NCI-H146 treated with DMSO at 0.1 percent for 48 hours (cell line): ENCODE data around the gene ASB18.

Experiments
- DNase-seq: peaks from one replicate; lab custom pipeline; 2025; ENCODE audit not compliant: unreplicated experiment; lab: John Stamatoyannopoulos, UW

Gene ASB18

DNA sequence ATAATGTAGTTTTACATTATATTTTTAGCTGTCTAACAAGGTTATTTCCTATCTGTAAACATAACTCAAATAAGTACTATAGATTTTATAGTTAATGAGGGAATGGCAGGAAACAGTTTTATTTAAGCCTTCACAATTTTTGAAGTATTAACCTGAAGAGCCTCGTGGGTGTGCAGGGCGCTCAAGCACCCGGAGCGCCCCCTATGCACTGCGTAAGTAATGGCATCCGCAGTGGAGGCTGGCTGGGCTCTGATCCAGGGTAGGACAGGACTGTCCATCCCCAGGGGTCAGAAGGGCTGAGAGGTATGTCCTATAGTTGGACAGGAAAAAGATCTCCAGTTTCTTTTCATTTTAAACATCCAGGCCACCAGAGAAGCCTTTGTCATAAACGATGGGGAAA, 87.8 kb downstream of the ASB18 start:
- DNase-seq: no peak

DNA sequence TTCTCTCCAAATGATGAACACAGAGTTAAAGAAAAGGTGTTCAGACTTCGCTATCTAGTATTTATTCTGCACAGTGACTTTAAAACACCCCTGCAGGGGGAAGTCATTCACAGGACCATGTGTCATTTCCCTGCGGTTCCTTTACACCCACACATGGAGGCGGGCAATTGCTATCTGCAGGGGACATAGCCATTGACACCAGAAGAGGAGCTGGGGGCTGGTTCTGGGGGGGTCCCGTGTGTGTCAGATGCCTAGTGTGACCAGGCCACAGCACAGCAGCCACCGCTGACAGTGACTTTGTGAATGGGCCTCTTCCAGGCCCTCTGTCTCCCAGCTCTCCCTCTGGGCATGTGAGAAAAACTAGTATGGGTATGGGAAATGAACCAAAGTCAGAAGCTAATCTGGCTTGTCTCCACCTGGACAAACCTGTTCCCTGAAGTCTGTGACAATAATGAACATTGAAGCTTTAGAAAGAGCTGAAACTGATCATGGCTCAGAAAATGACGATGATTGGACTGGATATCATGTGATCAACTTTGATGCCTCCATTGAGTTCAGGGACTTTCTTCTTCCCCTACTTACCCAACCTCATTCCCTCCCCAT, 88.6 kb downstream of the ASB18 start:
- no peak for DNase-seq

DNA sequence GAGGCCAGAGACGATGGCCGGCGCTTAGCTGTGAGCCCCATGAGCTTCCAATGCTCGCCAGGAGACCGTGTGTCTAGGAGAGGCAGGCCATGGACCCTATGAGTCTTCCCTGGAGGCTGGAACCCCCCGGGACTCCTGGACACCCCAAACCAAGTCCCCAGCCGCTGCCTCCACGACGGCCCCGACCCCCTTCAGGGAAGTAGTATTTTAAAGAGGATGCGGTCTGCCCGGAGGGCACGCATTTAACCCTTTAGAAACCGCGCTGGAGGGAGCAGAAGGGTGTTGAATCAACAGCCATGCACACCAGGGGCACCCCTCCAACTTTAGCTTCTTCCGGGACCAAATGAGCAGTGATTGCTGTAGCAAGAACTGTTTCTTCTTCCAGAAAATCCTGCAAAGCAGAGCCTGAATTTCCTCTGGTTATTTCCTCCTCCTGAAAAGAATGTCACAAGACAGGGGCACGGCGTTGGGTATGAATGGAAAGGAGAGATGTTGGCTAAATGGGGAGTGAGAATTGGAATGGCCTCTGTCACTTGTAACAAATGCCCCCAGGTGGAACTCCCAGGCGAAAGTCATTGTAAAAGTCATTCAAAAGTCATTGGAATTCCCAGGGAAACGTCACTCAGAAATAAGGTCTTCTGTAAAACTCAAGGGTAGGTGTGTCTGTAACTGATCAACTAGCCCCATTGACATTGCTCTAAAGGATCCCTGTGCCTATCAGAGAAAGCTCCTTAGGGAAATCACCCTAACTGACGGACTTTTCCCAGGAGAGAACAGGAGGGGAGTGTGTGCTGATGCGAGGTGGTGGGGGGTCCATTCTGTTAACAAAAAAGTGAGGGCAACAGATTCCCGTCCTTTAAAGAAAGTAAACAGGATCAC, 90.2 kb downstream of the ASB18 start:
- no peak for DNase-seq

GRCh38 chr2:236173036-236173728, 91.0 kb downstream of the ASB18 start:
- no peak for DNase-seq

DNA sequence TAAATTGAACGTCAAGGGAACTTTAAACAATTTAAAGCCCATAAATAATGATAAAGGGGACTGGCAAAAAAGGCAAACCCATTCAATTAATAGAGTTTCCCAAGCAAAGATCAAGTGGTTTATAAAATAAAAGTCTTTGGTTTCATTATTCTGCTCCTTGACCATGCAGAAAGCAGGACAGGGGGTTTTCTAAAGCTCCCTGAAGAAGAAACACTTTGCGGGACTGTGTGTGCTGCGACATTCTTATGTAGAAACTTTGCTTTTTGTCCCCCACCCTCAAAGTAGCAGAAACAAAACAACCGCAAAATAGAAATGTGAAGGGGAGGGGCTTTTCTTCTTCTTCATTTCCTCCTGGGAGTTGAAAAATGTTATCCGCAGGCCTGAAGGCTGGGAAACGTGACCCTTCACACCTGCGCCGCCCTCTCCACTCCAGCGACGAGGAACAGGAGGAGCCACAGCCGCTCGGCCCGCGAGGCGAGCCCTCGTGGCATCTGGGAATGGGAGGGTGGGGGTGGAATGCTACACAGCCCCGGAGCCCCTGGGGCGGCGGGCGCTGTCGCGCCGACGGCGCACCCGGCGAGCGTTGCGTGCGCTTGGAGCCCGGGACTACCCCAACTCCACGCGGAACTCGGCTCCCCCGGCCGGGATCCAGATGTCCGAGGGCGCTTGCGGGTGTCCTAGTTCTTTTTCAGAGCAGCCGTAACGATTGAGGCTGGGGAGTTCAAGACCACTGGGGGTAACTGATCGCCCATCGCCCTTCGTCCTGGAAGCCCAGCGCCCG, 91.8 kb downstream of the ASB18 start:
- DNase-seq: no peak

GRCh38 chr2:236171680-236172254, 92.4 kb downstream of the ASB18 start:
- DNase-seq: no peak

- no peak for DNase-seq
Observed at GRCh38 chr2:236171181-236171679, 93.0 kb downstream of the ASB18 start.

DNA sequence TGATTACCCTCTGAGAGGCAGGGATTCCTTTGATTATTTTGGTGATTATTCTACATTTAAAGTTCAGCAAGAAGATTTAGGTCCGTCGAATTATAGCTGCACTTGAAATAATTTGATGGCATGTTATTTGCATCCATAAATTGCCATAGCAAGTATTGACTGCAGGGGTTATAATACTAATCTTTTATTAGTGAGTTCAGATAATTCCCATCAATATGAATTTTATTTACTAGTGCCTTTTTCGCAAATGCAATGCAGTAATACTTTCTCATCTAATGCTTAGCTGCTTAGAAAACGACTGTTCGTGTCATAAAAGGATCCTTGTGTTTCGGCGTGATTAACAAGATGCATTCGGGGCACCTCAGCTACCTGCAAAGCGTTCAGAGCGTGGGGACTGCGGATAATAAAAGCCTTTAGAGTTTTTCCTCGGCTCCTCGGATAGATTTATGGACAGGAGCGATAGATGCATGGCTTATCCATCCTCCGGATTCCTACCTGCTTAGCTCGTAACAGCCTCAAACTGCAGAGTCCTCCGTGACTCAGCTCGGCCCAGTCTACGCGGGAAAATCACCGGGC, 93.5 kb downstream of the ASB18 start:
- DNase-seq: no peak

GRCh38 chr2:236169741-236170589, 94.2 kb downstream of the ASB18 start:
- DNase-seq: no peak

DNA sequence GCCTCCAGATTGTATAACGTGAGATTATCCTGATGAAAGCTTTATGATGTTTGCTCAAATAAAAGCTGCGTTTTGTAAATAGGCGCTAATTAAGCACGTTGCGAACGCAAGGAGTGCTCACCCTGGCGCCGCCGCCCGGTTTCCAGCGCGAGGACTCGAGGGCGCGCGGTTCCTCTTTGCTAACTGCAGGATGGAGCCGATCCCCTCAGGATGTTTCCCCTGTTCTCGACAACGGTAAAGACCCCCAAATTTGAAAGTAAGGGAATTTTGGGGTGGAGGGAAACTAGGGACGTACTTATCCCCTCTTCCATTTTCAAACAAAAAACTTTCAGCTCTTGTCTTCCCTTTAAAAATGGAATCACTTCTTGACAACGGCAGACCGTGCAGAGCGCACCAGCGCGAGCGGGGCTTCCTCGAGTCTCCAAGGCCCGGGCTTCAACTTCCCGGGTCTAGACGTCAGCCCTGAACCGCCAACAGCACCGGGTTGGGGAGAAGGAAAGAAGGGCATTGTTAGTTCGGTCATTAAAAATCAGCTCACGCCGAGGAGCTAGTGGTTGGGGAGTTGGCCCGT, 95.0 kb downstream of the ASB18 start:
- DNase-seq: no peak

DNA sequence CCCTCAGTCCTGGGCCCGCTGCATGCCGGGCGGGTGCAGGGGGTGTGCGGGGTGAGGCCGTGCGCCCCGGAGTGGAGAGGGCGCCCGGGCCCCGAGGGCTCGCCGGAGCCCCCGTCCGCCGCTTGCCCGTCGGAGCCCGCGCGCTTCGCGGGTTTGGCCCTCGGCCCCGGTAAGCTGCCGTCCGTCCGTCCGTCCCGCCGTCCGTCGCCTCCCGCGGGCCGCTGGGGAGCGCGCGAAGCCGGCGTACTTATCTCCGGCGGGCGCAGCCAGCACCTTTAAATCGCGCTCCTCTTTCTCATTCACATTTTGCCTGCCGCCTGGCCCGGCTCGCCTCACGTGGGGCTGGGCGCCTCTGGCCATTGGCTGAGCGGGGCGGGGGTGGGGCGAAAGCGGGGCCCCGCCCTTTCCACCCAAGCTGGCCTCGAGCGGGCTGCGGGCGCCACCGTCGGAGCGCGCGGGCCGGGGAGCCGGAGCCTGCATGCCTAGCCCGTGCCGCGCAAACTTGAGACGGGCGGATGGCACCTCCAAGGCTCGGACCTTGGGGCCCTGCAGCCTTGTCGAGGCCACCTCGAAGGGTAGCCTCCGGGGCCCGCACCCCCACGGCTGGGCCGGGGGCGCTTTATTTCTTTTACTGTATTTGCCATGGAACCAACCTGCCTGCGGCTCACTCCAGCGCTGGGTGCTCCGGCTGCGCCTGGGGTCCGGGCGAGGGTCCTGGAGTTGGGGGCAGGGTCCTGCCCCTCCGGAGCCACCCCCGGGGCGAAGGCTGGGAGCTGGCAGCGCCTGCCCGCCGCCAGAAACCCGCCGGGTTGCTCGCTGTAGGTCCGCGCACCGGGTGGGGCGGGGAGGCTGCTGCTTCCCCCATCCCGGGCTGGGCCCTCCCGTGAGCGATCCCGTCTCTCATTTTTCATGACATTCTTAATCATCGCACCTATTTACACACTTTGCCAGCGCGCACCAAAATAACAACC, 95.8 kb downstream of the ASB18 start, which contains the start of gene GBX2:
TSS of gene GBX2 (minus strand) at position 277 of the 971 bp plus-strand sequence. CDS start 415 bp downstream, outside the sequence.
- peak; percentile 26 for DNase-seq

DNA sequence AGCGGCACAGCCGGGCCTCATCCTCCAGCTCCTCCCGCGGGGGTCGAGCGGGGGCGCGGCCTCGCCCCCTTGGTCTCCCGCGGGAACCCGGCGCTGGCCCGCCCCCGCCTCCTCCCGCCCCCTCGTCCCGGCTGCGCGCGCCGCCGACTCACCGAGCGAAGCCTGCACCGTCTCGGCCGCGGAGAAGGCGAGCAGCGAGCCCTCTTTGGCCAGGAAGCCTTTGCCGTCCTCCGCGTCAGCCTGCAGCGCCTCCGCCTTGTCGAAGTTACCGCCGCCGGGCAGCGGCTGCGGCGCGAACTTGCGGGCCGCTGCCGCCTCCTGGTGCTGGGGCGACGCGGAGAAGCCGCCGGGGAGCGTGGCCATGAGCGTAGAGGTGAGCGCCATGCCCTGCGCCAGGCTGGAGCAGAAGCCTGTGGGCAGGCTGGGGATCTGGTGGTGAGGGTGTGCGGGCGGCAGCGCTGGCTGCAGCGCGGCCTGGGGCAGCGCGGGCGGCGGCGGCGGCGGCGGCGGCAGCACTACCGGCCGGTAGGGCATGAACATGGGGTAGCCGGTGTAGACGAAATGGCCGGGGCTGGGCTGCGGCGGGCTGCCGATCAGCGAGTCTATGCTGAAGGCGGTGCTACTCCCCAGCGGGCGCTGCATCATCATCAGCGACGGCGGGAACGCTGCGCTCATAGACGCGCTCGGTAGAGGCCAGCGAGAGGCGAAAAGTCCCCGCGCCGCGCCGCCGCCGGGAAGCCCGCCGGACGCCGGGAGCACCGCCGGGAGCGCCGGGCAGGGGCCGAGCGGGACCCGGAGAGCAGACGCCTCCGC, 96.7 kb downstream of the ASB18 start:
- DNase-seq: no peak

GRCh38 chr2:236166796-236167296, 97.4 kb downstream of the ASB18 start:
- DNase-seq: no peak

GRCh38 chr2:236165842-236166795, 98.1 kb downstream of the ASB18 start:
- no peak for DNase-seq
